ENCODE data around the gene CITED4. TPM values are rescaled to one million over a fixed set of nuclear protein-coding genes. Genes with fewer than 3 reads are reported as not detected.

The CITED4 gene
- polyA plus RNA-seq, 1 donor from 2014 or later = 2.6 TPM

DNA sequence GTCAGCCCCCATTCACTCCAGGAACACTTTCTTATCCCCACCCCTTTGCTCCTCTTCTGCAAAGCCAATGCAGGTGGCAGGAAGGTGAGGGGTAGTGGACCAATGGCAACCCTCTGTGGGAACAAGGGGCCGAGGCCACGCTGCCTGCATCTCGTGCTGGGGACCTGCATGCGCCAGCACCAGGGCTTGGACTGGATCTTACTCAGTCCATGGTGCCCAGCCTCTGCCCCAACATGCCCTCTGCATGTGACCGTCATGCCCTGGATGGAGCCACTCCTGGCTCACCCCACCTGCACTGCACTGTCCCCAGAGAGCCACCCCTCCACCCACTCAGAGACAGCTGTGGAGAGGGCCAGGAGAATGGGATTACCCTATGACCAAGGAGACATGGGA, 22.2 kb downstream of the CITED4 start:
- Histone ChIP-seq H3K9ac (ENCODE audit: low read length) (no peak overlapping the region), H3K27ac (ENCODE audit: low read length) (no peak overlapping the region), H3K4me2 (ENCODE audit: low read length) (no peak overlapping the region), H4K20me1 (ENCODE audit: insufficient read depth) (no peaks in the 10 kb centered on the region), H3F3A (ENCODE audit: insufficient read depth, low read length, poor library complexity, severe bottlenecking) (no peaks in the 10 kb centered on the region), H3K9me3 (ENCODE audit: low read length) (peaks cover 3% of the 10 kb centered on the region), H3K27me3 (ENCODE audit: insufficient read depth, low read depth, low read length) (no peaks in the 10 kb centered on the region), H3K4me3 (ENCODE audit: low read length) (no peak overlapping the region), H2AFZ (ENCODE audit: low read depth, low read length) (no peak overlapping the region), H3K79me2 (replicated peaks; ENCODE audit: insufficient read depth, low read length) (no peaks in the 10 kb centered on the region), H3K36me3 (ENCODE audit: insufficient read depth, low read length) (no peaks in the 10 kb centered on the region), H3K9me2 (ENCODE audit: insufficient read depth, low read length) (no peaks in the 10 kb centered on the region)
- TF ChIP-seq TAF1 (IDR thresholded peaks at IDR 0.05; ENCODE audit: low read depth) = no peak
- TF ChIP-seq, protein P1, sequence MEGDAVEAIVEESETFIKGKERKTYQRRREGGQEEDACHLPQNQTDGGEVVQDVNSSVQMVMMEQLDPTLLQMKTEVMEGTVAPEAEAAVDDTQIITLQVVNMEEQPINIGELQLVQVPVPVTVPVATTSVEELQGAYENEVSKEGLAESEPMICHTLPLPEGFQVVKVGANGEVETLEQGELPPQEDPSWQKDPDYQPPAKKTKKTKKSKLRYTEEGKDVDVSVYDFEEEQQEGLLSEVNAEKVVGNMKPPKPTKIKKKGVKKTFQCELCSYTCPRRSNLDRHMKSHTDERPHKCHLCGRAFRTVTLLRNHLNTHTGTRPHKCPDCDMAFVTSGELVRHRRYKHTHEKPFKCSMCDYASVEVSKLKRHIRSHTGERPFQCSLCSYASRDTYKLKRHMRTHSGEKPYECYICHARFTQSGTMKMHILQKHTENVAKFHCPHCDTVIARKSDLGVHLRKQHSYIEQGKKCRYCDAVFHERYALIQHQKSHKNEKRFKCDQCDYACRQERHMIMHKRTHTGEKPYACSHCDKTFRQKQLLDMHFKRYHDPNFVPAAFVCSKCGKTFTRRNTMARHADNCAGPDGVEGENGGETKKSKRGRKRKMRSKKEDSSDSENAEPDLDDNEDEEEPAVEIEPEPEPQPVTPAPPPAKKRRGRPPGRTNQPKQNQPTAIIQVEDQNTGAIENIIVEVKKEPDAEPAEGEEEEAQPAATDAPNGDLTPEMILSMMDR (IDR thresholded peaks at IDR 0.05; ENCODE audit: poor library complexity, severe bottlenecking) = no peak
- no peak for TF ChIP-seq POLR2AphosphoS5 (IDR thresholded peaks at IDR 0.05)
- TF ChIP-seq EP300 (conservative IDR thresholded peaks at IDR 0.05; ENCODE audit: poor library complexity, severe bottlenecking) = no peak
- no peak for TF ChIP-seq EZH2 (IDR thresholded peaks at IDR 0.05; ENCODE audit: borderline replicate concordance, insufficient read depth, low read length, poor library complexity, severe bottlenecking)
- TF ChIP-seq REST (IDR thresholded peaks at IDR 0.05; ENCODE audit: borderline replicate concordance) = no peak
- TF ChIP-seq MXI1 (conservative IDR thresholded peaks at IDR 0.05; ENCODE audit: poor library complexity, severe bottlenecking) = no peak
- no peak for TF ChIP-seq SMC3 (conservative IDR thresholded peaks at IDR 0.05; ENCODE audit: poor library complexity)
- no peak for TF ChIP-seq RAD21 (conservative IDR thresholded peaks at IDR 0.05)

GRCh38 chr1:40838980-40839942, 22.9 kb downstream of the CITED4 start:
- TF ChIP-seq, protein P1 (IDR thresholded peaks at IDR 0.05; ENCODE audit: poor library complexity, severe bottlenecking) = no peak
- TF ChIP-seq REST (IDR thresholded peaks at IDR 0.05; ENCODE audit: borderline replicate concordance) (no peak), MXI1 (conservative IDR thresholded peaks at IDR 0.05; ENCODE audit: poor library complexity, severe bottlenecking) (no peak), TAF1 (IDR thresholded peaks at IDR 0.05; ENCODE audit: low read depth) (no peak), SMC3 (conservative IDR thresholded peaks at IDR 0.05; ENCODE audit: poor library complexity) (no peak), POLR2AphosphoS5 (IDR thresholded peaks at IDR 0.05) (no peak), RAD21 (conservative IDR thresholded peaks at IDR 0.05) (no peak), EZH2 (IDR thresholded peaks at IDR 0.05; ENCODE audit: borderline replicate concordance, insufficient read depth, low read length, poor library complexity, severe bottlenecking) (no peak), EP300 (conservative IDR thresholded peaks at IDR 0.05; ENCODE audit: poor library complexity, severe bottlenecking) (no peak)

More at GRCh38 chr1:40838980-40839942, 22.9 kb downstream of the CITED4 start:
- H3K9ac ChIP-seq (ENCODE audit: low read length) = no peak overlapping the region
- no peaks in the 10 kb centered on the region for H4K20me1 ChIP-seq (ENCODE audit: insufficient read depth)
- no peak overlapping the region for H3K27ac ChIP-seq (ENCODE audit: low read length)
- no peak overlapping the region for H2AFZ ChIP-seq (ENCODE audit: low read depth, low read length)
- no peaks in the 10 kb centered on the region for H3K9me2 ChIP-seq (ENCODE audit: insufficient read depth, low read length)
- no peaks in the 10 kb centered on the region for H3K27me3 ChIP-seq (ENCODE audit: insufficient read depth, low read depth, low read length)
- H3K36me3 ChIP-seq (ENCODE audit: insufficient read depth, low read length) = no peaks in the 10 kb centered on the region
- H3K4me3 ChIP-seq (ENCODE audit: low read length) = no peak overlapping the region
- H3K9me3 ChIP-seq (ENCODE audit: low read length) = peaks cover 3% of the 10 kb centered on the region
- no peaks in the 10 kb centered on the region for H3F3A ChIP-seq (ENCODE audit: insufficient read depth, low read length, poor library complexity, severe bottlenecking)
- no peaks in the 10 kb centered on the region for H3K79me2 ChIP-seq (replicated peaks; ENCODE audit: insufficient read depth, low read length)
- H3K4me2 ChIP-seq (ENCODE audit: low read length) = no peak overlapping the region
